HepG2 (cell line): ENCODE results near the gene MAP2K6. TPM values are rescaled to one million over a fixed set of nuclear protein-coding genes. Genes with fewer than 3 reads are reported as not detected.

Experiments used
- ATAC-seq: fragments of 200-7000 bp; cut with Tn5 transposase; 3 replicates; pipeline ENCODE4 v1.9.1; 2020; ENCODE audit warnings: mild to moderate bottlenecking, moderate library complexity
- BruUV-seq: library from RNA; stranded (reverse); fragments of 400-500 nt; replicated peaks from 2 replicates; lab custom pipeline; 2021; lab: Mats Ljungman, UMichigan
- CTCF ChIA-PET: fragments of 300-600 bp; formaldehyde crosslinking; extraction: SDS; loops from one replicate; lab custom pipeline; 2021; ENCODE audit warnings: low total read pairs, inconsistent platforms, low intra/inter-chr PET ratio; lab: Yijun Ruan, JAX
- POLR2A ChIA-PET: fragments of 350-600 bp; sonication (Branson Sonifier 250); formaldehyde crosslinking; loops from one replicate; lab custom pipeline; 2020; ENCODE audit warnings: antibody characterized with exemption, inconsistent platforms; lab: Yijun Ruan, JAX
- DNase-seq: peaks from one replicate; pipeline ENCODE4 v3.0.0-alpha.2; 2015; ENCODE audit warnings: low spot score
- FAIRE-seq: peaks from 3 replicates; lab custom pipeline; 2011; peaks lifted over from hg19 to GRCh38; lab: Jason Lieb, UNC
- H2AFZ ChIP-seq: one replicate; pipeline ENCODE4 v1.6.1; 2011; ENCODE audit warnings: low read length, inconsistent platforms
- H3K27ac ChIP-seq: fragments of 300-600 bp; 3 replicates; pipeline ENCODE4 v1.8.0; 2011; ENCODE audit warnings: mixed run types, mild to moderate bottlenecking, mixed read lengths, low read length, inconsistent platforms; ENCODE audit not compliant: insufficient read depth; ENCODE audit errors: extremely low read length
- H3K27me3 ChIP-seq, 2 experiments: fragments of 200-600 bp in 1 of 2; 2 replicates in 1 of 2; 3 replicates in 1 of 2; pipeline versions ENCODE4 v1.6.0 to v1.8.0; 2011; ENCODE audit warnings: low read length in 2 of 2, mild to moderate bottlenecking in 2 of 2, moderate library complexity in 2 of 2, inconsistent platforms in 1 of 2; ENCODE audit not compliant: insufficient read depth in 2 of 2, control insufficient read depth in 1 of 2
- H3K36me3 ChIP-seq, 2 experiments: fragments of 200-600 bp in 1 of 2; replicated peaks in 1 of 2; 2 replicates in 1 of 2; 3 replicates in 1 of 2; pipeline versions ENCODE4 v1.5.1 to v1.8.0; 2011; ENCODE audit warnings: low read length in 2 of 2, inconsistent platforms in 1 of 2; ENCODE audit not compliant: insufficient read depth in 2 of 2, control insufficient read depth in 1 of 2
- H3K4me1 ChIP-seq: 2 replicates; pipeline ENCODE4 v1.5.1; 2012; ENCODE audit warnings: low read length, inconsistent platforms; ENCODE audit not compliant: insufficient read depth
- H3K4me2 ChIP-seq: 2 replicates; pipeline ENCODE4 v1.6.0; 2011; ENCODE audit warnings: low read depth, low read length, inconsistent platforms
- H3K4me3 ChIP-seq, 3 experiments: fragments of 200-600 bp in 1 of 3; sonication (generic), shearing (Covaris generic) in 1 of 3; replicated peaks in 1 of 3; 2 replicates each; pipeline ENCODE4 v1.5.1; 2011 to 2016; ENCODE audit warnings: low read length in 3 of 3, inconsistent platforms in 2 of 3, low read depth in 2 of 3, mild to moderate bottlenecking in 2 of 3, control low read depth in 1 of 3, mixed read lengths in 1 of 3; ENCODE audit not compliant: insufficient read depth in 1 of 3
- H3K79me2 ChIP-seq: one replicate; pipeline ENCODE4 v1.6.1; 2011; ENCODE audit warnings: low read length, inconsistent platforms; ENCODE audit not compliant: insufficient read depth
- H3K9ac ChIP-seq: 2 replicates; pipeline ENCODE4 v1.6.0; 2011; ENCODE audit warnings: mild to moderate bottlenecking, low read depth, low read length, inconsistent platforms; ENCODE audit not compliant: insufficient read depth
- H3K9me3 ChIP-seq: 2 replicates; pipeline ENCODE4 v1.5.1; 2012; ENCODE audit warnings: mild to moderate bottlenecking, low read length
- H4K20me1 ChIP-seq: 2 replicates; pipeline ENCODE4 v1.6.0; 2011; ENCODE audit warnings: inconsistent platforms, mild to moderate bottlenecking, low read length, moderate library complexity; ENCODE audit not compliant: insufficient read depth
- ELF1 ChIP-seq: sonication (generic); formaldehyde crosslinking; IDR thresholded peaks from 2 replicates; pipeline ENCODE4 v1.4.0; 2020; ENCODE audit warnings: missing genetic modification reagents
- GZF1 ChIP-seq: sonication (generic); formaldehyde crosslinking; IDR thresholded peaks from 2 replicates; pipeline ENCODE4 v1.5.1; 2020; ENCODE audit warnings: mild to moderate bottlenecking, missing genetic modification reagents
- IRF1 ChIP-seq: sonication (generic); formaldehyde crosslinking; IDR thresholded peaks from 2 replicates; pipeline ENCODE4 v1.4.0; 2020; ENCODE audit warnings: low read depth, mild to moderate bottlenecking, missing genetic modification reagents
- MEIS2 ChIP-seq: sonication (generic); formaldehyde crosslinking; IDR thresholded peaks from 2 replicates; pipeline ENCODE4 v1.9.0; 2021; ENCODE audit warnings: mild to moderate bottlenecking, missing genetic modification reagents
- MYNN ChIP-seq: sonication (generic); formaldehyde crosslinking; IDR thresholded peaks from 2 replicates; pipeline ENCODE4 v1.4.0; 2020; ENCODE audit warnings: mild to moderate bottlenecking, low read depth, missing genetic modification reagents
- NCOA1 ChIP-seq: sonication (generic); formaldehyde crosslinking; IDR thresholded peaks from 2 replicates; pipeline ENCODE4 v1.9.0; 2021; ENCODE audit warnings: missing genetic modification reagents
- NCOA5 ChIP-seq: sonication (generic); formaldehyde crosslinking; IDR thresholded peaks from 2 replicates; pipeline ENCODE4 v1.4.0; 2020; ENCODE audit warnings: missing genetic modification reagents
- NFYB ChIP-seq: sonication (generic); formaldehyde crosslinking; IDR thresholded peaks from 2 replicates; pipeline ENCODE4 v1.4.0; 2020; ENCODE audit warnings: missing genetic modification reagents
- RXRA ChIP-seq: sonication (generic); formaldehyde crosslinking; IDR thresholded peaks from 2 replicates; pipeline ENCODE4 v1.5.1; 2020; ENCODE audit warnings: missing genetic modification reagents
- SPEN ChIP-seq: sonication (generic); formaldehyde crosslinking; IDR thresholded peaks from 2 replicates; pipeline ENCODE4 v1.5.1; 2020; ENCODE audit warnings: low read depth, mild to moderate bottlenecking, missing genetic modification reagents
- ZFP37 ChIP-seq: sonication (generic); formaldehyde crosslinking; IDR thresholded peaks from 2 replicates; pipeline ENCODE4 v1.4.0; 2020; ENCODE audit warnings: missing genetic modification reagents, borderline replicate concordance
- ZNF143 ChIP-seq: sonication (generic); formaldehyde crosslinking; IDR thresholded peaks from 2 replicates; pipeline ENCODE4 v1.4.0; 2020; ENCODE audit warnings: missing genetic modification reagents
- ZNF256 ChIP-seq: sonication (generic); formaldehyde crosslinking; conservative IDR thresholded peaks from 2 replicates; pipeline ENCODE4 v1.4.0; 2020; ENCODE audit warnings: missing genetic modification reagents
- ZNF446 ChIP-seq: sonication (generic); formaldehyde crosslinking; IDR thresholded peaks from 2 replicates; pipeline ENCODE4 v1.5.0; 2020; ENCODE audit warnings: mild to moderate bottlenecking, missing genetic modification reagents
- ZNF503 ChIP-seq: sonication (generic); formaldehyde crosslinking; IDR thresholded peaks from 2 replicates; pipeline ENCODE4 v1.4.0; 2020; ENCODE audit warnings: missing genetic modification reagents
- ZNF720 ChIP-seq: sonication (generic); formaldehyde crosslinking; IDR thresholded peaks from 2 replicates; pipeline ENCODE4 v1.4.0; 2020; ENCODE audit warnings: missing genetic modification reagents
- ZNF772 ChIP-seq: sonication (generic); formaldehyde crosslinking; IDR thresholded peaks from 2 replicates; pipeline ENCODE4 v1.5.0; 2020; ENCODE audit warnings: mild to moderate bottlenecking, missing genetic modification reagents
- ZNF788 ChIP-seq: sonication (generic); formaldehyde crosslinking; IDR thresholded peaks from 2 replicates; pipeline ENCODE4 v1.5.0; 2020; ENCODE audit warnings: mild to moderate bottlenecking, missing genetic modification reagents, borderline replicate concordance
- ZSCAN25 ChIP-seq: sonication (generic); formaldehyde crosslinking; IDR thresholded peaks from 2 replicates; pipeline ENCODE4 v1.8.0; 2022; ENCODE audit warnings: mild to moderate bottlenecking, missing genetic modification reagents
- WGBS: methylation state at CpG from one replicate; pipeline ENCODE4 v1.1.6; 2017; ENCODE audit warnings: low lambda C conversion rate; 5-methylcytosine and 5-hydroxymethylcytosine counted together
- in situ Hi-C: cut with HindIII; loops from 2 replicates; pipeline ENCODE4 v1.10.0; 2017; ENCODE audit warnings: low pct_unique_long_range_greater_than_20kb; ENCODE audit not compliant: extremely low pct_ligation_motif_present
- intact Hi-C: fragments of 100-400 bp; cut with micrococcal nuclease; formaldehyde crosslinking; loops from one replicate; pipeline ENCODE4 v1.10.0; 2022; ENCODE audit not compliant: unreplicated experiment
- polyA plus RNA-seq, 8 experiments: library from polyadenylated mRNA; depleted of rRNA in 3 of 8; stranded (reverse) in 7 of 8; unstranded in 1 of 8; fragments of >200 nt; fragmentation: Illumina TruSeq in 4 of 8; extraction: Trizol in 4 of 8; gene quantifications; 2 replicates each; pipeline versions ENCODE4 v1.2.1 to v1.2.3, GENCODE V29; 2011 to 2016; ENCODE audit warnings: low read depth in 4 of 8, missing spikeins in 1 of 8, mixed read lengths in 1 of 8; ENCODE audit not compliant: insufficient read depth in 1 of 8
- total RNA-seq, 5 experiments: library from RNA; depleted of rRNA; stranded (reverse); fragments of >200 nt; fragmentation: Illumina TruSeq; extraction: Trizol; gene quantifications; 2 replicates each; pipeline ENCODE4 v1.2.3, GENCODE V29; 2016; ENCODE audit warnings: low read depth in 1 of 5

Gene MAP2K6
- total and polyA plus RNA-seq, 2 of the 13 experiments (the other 11 are each of a cell fraction or from before 2014, with no cell fraction given) = 5.1 to 33.6 TPM

DNA sequence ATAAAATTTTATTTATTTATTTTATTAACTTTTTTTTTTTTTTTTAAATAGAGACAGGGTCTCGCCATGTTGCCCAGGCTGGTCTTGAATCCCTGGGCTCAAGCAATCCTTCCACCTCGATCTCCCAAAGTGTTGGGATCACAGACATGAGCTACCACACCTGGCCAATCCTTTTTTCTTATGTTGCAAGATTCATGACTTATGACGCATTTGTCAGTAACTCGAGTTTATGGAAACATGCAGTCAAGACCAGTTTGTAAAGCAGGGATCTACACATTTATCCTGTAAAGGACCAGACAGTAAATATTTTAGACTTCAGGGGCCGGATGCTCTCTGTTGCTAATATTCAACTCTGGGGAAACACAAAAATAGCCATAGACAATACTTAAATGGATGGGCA is 9.4 kb upstream of the MAP2K6 start:
- intact Hi-C loops = no loop called here
- FAIRE-seq = no peak
- Histone ChIP-seq H3K79me2 (no peaks in the 10 kb centered on the region), H3K27me3 (peaks cover 0 to 2% of the 10 kb centered on the region in 2 experiments; a peak in 2 of 5 replicates), H3K9me3 (no peaks in the 10 kb centered on the region), H3K27ac (no peak overlapping the region), H2AFZ (no peak overlapping the region)
- in situ Hi-C loops = no loop called here
- CTCF ChIA-PET = no interaction called here
- no peak for TF ChIP-seq IRF1
- TF ChIP-seq ZNF772 (CRISPR knock-in tag) = no peak
- TF ChIP-seq ZFP37 = no peak
- TF ChIP-seq SPEN (CRISPR knock-in tag) = no peak
- TF ChIP-seq NCOA1 = no peak
- TF ChIP-seq ZNF503 (CRISPR knock-in tag) = no peak
- no peak for TF ChIP-seq ZNF788
- TF ChIP-seq NFYB (CRISPR knock-in tag) = no peak
- TF ChIP-seq RXRA (CRISPR knock-in tag) = no peak
- TF ChIP-seq GZF1 (CRISPR knock-in tag) = no peak
- TF ChIP-seq ZSCAN25 (CRISPR knock-in tag) = no peak
- no peak for TF ChIP-seq NCOA5 (CRISPR knock-in tag)
- no peak for TF ChIP-seq ZNF143
- no peak for TF ChIP-seq ZNF446 (CRISPR knock-in tag)
- no peak for TF ChIP-seq MYNN (CRISPR knock-in tag)
- TF ChIP-seq ZNF720 (CRISPR knock-in tag) = no peak
- TF ChIP-seq MEIS2 = no peak
- no peak for TF ChIP-seq ELF1 (CRISPR knock-in tag)
- TF ChIP-seq ZNF256 (CRISPR knock-in tag) = no peak
- TF ChIP-seq, all 625 proteins: peak for 0
- no peaks in the 10 kb centered on the region for H4K20me1 ChIP-seq
- no peak overlapping the region for H3K4me3 ChIP-seq
- no peaks in the 10 kb centered on the region for H3K4me1 ChIP-seq
- WGBS = 31% methylated on average over 5 of the region's 5 CpGs
- no peak overlapping the region for H3K9ac ChIP-seq
- no peak for ATAC-seq
- H3K4me2 ChIP-seq = no peak overlapping the region
- POLR2A ChIA-PET = no interaction called here
- DNase-seq = no peak
- no TSS peak for BruUV-seq
- no peaks in the 10 kb centered on the region for H3K36me3 ChIP-seq
